NCI-H526 treated with DMSO at 0.1 percent for 48 hours (cell line): ENCODE results near the gene AGAP1.
"Not testable (repeated sequence)": the region's sequence is repeated elsewhere in the genome, so short reads cannot be mapped to it uniquely, and the experiment has no call there.

Experiments
- DNase-seq: peaks from one replicate; lab custom pipeline; 2025; lab: John Stamatoyannopoulos, UW

The AGAP1 gene

DNA sequence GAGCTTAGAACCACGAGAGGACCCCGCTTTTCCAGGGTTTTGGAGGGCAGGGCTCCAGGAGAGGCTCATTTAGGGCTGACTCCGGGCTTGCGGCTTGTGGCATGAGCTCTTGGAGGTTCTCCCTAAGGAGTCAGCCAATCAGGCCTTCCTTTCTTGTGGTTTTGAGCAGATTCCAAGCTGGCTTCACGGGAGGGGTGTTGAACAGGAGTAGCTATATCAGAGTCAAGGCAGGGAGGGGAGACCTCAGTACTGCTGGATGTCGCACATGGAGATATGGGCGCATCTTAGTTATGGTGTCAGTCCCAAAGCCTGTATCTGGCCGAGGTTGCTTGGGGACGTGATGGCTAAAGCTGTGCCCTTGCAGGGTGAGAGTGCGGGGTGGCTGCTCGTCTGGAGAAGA is 98.6 kb downstream of the AGAP1 start:
- no peak for DNase-seq

GRCh38 chr2:235592836-235593235 is 99.0 kb downstream of the AGAP1 start:
- DNase-seq, result no peak

DNA sequence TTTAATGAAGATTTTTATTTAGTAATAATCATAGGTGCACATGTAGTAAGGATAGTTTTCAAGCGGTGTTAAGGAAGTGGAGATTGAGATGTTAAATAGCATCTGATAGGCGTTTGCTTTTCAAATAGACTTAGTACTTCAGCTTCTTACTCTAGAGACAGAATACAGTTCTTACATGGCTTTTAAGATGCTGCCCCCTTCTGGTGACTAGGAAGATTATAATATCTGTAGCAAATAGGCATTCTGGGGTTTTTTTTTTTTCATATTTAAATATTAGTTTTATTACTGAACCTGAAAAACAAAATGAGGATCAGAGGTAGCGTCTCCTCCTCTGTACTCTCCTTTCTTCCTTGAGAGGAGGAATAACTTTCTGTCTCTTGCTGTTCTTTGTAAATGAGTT is 100.2 kb downstream of the AGAP1 start:
- peak; percentile 89 for DNase-seq

- no peak for DNase-seq
Observed at GRCh38 chr2:235594964-235595363, 101.1 kb downstream of the AGAP1 start.

DNA sequence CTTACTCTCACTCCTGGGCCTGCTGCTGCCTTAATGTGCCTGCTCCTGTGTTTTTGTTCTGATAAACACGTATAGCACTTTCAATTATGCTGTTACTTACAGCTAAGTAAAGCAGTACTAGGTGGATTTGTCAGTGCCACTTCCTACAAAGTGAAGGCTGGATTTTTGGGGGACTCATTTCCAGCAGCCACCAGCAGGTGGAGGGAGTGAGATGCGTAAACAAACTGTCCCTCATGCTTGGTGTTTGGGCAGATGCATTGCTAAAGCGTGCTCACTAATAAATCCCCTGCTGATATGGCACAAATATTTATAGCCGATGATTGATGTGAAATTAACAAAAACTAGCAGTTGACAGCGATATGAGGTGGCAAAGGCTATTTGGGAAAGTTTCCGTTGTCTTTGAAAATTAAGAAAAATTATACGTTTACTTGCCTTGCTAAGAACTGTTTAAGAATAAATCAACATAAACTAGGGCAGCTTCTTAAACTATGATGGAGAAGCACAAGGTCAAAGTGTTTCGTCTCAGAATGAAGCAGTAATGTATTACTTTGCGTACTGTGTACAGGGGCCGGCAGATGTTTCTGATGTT is 101.7 kb downstream of the AGAP1 start:
- peak; percentile 51 for DNase-seq

- DNase-seq, result no peak
Observed at GRCh38 chr2:235596272-235596671, 102.4 kb downstream of the AGAP1 start.

DNA sequence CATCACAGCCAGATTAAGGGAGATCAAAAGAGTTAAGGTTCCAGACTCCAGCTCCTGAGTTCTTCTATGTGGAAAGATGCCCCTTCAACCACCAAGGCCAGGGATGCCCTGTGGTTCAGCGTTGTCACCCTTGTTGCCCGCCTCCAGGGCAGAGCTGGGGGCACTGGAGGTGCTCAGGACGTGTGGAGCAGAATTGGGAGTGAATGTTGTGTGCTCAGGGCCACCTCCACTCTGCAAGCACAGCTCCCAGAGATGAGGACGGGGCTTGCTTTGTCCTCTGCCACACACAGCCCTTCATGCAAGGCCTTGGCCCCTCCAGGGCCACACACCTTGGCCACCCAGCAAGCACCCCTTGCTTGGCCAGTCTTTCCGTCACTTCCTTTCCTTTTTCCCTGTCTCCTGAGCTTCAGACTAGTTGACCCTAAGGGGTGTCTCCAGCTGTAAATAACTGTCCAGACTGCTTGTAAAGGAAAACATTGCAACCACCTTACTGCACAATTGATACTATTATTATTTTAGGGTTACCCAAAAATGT is 103.3 kb downstream of the AGAP1 start:
- DNase-seq, result no peak

DNA sequence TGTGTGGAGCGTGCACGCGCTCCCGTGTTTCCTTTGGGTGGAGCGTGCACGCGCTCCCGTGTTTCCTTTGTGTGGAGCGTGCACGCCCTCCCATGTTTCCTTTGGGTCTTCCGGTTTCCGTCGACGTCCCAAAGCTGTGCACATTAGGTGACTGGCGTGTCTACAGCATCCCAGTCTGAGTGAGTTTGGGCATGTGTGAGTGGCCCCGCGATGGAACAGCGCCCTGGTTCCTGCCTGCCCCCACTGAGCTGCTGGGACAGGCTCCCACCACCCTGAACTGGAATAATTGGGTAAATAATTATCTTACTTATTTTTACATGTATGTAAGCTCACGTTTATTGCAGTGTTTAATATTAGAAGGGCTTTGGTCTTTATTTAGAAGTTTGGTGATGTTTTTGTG is 104.2 kb downstream of the AGAP1 start:
- no peak for DNase-seq

DNA sequence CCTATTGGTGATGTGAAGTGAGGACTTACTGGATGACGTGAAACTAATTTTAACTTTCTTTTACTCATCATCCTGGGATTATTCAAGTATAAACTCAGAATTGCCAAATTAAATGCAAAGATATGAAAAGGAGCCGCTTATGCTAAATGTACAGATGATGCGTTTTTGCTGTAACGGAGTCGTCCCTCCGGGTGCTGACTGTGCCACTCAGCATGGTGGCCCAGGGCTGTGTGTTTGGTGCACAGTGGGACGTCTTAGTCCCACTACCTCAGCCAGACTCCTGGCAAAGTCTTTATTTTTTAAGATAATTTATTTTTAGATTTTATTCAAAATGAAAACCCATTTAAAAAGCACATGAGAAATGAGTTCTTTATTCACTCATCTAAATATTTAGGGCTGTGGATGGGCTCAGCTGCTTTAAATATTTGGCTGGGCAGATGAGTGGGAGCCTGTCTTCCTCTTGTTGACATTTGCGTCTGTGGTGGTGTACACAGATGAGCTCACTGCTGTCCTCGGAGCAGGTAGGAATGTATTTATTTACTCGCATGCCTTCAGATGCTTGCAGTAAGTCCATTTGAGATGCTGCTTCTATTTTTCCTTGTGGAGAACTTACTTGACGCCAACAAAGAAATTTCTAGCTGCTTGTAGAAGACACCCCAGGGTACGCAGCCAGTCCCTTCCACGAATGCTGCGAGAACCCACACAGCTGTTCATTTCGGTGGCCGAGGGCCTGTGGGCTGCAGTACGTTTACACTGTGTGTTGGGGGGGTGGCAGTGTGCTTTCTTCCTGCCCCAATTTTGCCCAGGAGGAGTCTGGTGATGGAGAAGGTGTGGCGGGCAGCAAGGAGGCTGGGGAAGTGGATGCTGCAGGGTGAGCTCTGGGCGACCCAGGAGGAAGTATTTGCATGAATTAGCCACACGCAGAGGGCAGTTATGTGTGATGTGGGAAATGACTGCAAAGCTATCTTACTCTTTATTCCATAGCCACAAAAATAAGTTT is 105.0 kb downstream of the AGAP1 start:
- DNase-seq, result peak; percentile 22

DNA sequence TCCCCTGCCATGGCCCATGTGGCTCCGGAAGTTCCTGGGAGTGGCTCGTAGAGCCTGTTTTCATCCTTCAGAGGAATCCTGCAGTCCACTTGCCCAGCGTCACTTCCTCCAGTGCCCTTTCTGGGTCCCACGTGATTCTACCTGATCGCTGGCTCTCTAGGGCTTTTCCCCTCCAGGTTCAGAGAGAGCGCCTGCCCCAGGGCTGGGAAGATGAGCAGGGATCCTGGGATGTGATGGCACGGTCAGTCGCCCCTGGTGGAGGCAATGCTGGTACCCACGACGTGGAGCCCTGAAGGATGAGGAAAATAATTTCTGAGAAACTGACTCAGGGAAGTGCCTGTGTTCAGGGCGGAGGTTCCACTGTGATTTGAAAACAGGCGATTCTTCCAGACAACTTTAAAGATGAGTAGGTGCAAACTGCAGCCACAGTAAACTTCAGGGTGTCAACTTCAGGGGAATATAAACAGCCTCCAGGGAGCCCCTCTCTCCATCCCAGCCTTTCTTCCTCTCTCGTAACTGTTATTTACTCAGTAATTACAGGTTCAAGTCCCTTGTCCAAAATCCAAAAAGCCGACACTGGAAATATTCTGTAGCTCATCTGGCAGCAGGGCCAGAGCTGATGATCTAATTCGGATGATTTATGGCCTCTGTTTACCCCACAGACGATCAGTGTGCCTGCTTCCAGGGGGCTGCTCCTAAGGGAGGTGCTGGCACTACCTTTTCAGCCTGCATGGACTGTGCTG is 105.9 kb downstream of the AGAP1 start:
- DNase-seq, result no peak

- DNase-seq, result no peak
Observed at GRCh38 chr2:235600406-235600805, 106.6 kb downstream of the AGAP1 start.

- DNase-seq, result no peak
Observed at GRCh38 chr2:235600926-235601325, 107.1 kb downstream of the AGAP1 start.

DNA sequence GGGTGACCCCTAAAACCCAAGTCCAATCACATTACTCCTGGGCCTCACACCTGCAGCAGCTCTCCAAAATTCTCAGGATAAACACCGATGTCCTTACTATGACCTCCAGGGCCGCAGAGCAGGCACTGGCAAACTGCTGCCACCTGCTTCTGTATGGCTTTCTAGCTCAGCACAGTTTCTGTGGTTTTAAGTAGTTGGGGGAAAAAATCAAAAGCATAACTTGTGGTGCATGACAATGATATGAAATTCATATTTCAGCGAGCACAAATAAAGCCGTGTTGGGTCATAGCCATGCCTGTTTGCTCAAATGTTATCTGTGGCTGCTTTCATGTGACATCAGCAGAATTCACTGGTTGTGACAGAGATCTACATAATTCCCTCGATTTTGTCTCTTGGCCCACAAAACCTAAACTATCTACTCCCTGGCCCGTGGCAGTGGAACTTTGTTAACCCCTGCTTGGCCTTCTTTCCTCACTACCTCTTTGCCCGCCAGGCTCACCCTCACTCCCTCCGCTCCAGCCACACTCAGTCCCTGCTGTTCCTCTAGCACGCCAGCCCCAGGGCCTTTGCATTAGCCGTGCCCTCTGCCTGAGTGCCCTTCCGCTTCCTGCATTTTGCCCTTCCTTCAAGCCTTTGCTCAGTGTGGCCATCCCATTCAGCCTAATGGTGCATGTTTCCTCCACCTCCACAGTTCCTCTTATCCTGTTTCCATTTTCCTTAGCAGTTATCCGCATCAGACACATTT is 108.3 kb downstream of the AGAP1 start:
- DNase-seq, result no peak

DNA sequence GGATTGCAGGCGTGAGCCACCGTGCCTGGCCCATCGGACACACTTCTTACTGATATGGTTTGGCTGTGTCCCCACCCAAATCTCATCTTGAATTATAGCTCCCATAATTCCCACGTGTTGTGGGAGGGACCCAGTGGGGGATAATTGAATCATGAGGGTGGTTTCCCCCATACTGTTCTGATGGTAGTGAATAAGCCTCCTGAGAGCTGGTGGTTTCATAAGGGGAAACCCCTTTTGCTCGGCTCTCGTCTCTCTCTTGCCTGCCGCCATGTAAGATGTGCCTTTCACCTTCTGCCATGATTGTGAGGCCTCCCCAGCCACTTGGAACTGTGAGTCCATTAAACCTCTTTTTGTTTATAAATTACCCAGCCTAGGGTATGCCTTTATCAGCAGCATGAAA is 109.1 kb downstream of the AGAP1 start:
- DNase-seq, result not testable (repeated sequence)

DNA sequence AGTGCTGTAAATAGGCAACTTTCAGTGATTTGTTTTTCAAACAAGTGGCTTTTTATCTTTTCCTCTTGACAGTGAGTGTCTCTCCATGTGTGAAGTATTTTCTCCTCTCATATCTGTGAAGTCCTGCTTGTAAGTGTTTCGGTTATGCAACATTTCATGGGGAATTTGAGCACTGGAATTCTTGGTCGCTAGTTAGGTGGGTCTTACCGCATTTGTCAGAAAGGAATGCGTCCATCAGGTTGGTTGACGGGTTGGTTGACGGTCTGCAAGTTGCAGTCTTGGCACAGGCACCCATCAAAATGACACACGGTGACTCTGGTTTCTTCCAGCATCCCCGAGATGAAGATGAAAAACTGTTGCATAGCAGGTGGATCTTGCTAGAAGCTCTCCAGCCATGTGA is 109.8 kb downstream of the AGAP1 start:
- DNase-seq, result no peak

- peak; percentile 19 for DNase-seq
Observed at GRCh38 chr2:235605312-235606003, 111.6 kb downstream of the AGAP1 start.

DNA sequence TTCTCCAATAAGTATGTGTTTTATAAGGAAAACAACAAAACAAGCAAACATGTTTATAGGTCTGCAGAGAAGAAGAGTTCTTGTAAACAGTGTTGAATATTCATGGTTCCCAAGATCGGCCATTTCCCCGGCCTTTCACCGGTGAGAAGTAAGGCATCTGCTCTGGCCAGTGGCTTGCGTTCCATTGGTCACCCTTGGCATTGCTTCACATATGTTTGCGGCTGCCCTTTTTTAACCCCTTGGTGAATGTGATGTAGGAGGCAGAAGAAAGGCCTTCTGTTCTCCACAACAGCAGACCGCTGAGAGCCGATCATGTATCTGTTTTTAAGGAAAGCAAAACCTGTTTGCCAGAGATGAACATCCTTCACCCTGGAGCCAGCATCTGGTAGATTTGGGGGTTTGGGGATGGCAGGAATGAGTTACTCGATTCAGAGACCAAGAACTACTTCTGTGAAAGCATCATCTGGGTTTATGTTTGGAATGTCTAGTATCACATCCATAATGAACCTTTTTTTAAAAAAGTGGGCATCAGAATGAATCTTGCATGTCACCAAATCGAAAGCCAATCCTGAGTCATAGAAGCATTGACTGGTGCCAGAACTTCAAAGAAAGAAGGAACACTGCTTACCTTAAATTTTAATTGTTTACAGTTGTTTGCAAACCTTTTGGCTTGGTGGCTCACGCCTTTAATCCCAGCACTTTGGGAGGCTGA is 112.3 kb downstream of the AGAP1 start:
- no peak for DNase-seq

DNA sequence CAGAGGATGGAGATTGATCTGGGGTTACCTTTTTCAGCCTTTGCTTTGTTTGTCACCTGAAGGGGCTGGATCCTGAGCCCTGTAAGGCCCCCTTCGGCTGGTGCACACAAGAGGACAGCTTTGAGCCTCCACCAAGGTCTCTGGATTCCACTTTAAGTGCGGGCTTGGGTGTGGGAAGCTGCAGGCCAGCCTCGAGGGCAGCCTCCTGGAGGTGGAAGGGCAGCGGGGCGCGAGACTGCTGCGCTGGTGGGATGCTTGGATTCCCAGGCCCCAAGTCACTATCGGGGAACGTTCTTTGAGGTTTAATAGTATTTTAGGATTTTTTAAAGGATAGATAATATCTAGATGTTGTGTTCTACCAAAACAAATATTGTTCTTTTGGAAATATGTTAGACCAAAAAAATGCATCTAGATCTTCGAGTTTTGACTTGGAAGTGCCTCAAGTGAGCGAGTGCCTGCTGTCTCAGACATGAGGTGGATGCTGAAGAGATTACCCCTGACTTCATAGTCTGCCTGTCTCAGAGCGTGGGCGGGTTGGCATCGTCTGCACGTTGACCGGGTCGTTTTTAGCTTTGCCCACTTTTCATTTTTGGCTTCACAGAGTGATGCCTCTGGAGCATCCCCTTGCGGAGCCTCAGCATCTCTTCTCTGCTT is 113.8 kb downstream of the AGAP1 start:
- DNase-seq, result no peak

- DNase-seq, result no peak
Observed at GRCh38 chr2:235608200-235608887, 114.5 kb downstream of the AGAP1 start.
